Neural cell (in vitro differentiated cells): ENCODE measurements around the gene CYP2A6. TPM values are rescaled to one million over a fixed set of nuclear protein-coding genes. Genes with fewer than 3 reads are reported as not detected.
"Not testable (repeated sequence)": the region's sequence is repeated elsewhere in the genome, so short reads cannot be mapped to it uniquely, and the experiment has no call there.

Source experiments
- H2AFZ ChIP-seq: fragments of 200-600, 300-800 bp; sonication (generic), shearing (Covaris generic); 2 replicates; pipeline ENCODE4 v1.6.0; 2014; ENCODE audit warnings: low read depth, mild to moderate bottlenecking, antibody characterized with exemption, low read length, moderate library complexity
- H3F3A ChIP-seq: fragments of 200-600 bp; shearing (Covaris generic); 2 replicates; pipeline ENCODE4 v1.6.1; 2016; ENCODE audit warnings: mild to moderate bottlenecking, moderate library complexity, mixed read lengths, antibody characterized with exemption, low read length; ENCODE audit not compliant: insufficient read depth, poor library complexity, severe bottlenecking
- H3K27ac ChIP-seq: fragments of 200-600, 300-800 bp; sonication (generic), shearing (Covaris generic); 2 replicates; pipeline ENCODE4 v1.5.1; 2014; ENCODE audit warnings: mild to moderate bottlenecking, low read length, moderate library complexity
- H3K27me3 ChIP-seq: fragments of 300-800, 200-600 bp; sonication (generic), shearing (Covaris generic); 2 replicates; pipeline ENCODE4 v1.6.0; 2014; ENCODE audit warnings: mild to moderate bottlenecking, low read depth, low read length, moderate library complexity; ENCODE audit not compliant: insufficient read depth
- H3K36me3 ChIP-seq: fragments of 300-800, 200-600 bp; sonication (generic), shearing (Covaris generic); 2 replicates; pipeline ENCODE4 v1.5.1; 2014; ENCODE audit warnings: mild to moderate bottlenecking, antibody characterized with exemption, low read length, moderate library complexity; ENCODE audit not compliant: insufficient read depth
- H3K4me2 ChIP-seq: fragments of 300-800, 200-600 bp; sonication (generic), shearing (Covaris generic); 2 replicates; pipeline ENCODE4 v1.6.0; 2014; ENCODE audit warnings: mild to moderate bottlenecking, low read length
- H3K4me3 ChIP-seq: fragments of 300-800, 200-600 bp; sonication (generic), shearing (Covaris generic); 2 replicates; pipeline ENCODE4 v1.5.1; 2014; ENCODE audit warnings: mild to moderate bottlenecking, low read length, moderate library complexity
- H3K79me2 ChIP-seq: fragments of 200-600 bp; shearing (Covaris generic); replicated peaks from 2 replicates; pipeline ENCODE4 v1.6.0; 2014; ENCODE audit warnings: mild to moderate bottlenecking, low read length, moderate library complexity; ENCODE audit not compliant: insufficient read depth
- H3K9ac ChIP-seq: fragments of 300-800, 200-600 bp; sonication (generic), shearing (Covaris generic); 2 replicates; pipeline ENCODE4 v1.6.1; 2016; ENCODE audit warnings: mild to moderate bottlenecking, low read length, mixed read lengths
- H3K9me2 ChIP-seq: fragments of 200-600 bp; shearing (Covaris generic); 2 replicates; pipeline ENCODE4 v1.6.1; 2016; ENCODE audit warnings: mild to moderate bottlenecking, low read length, mixed read lengths; ENCODE audit not compliant: insufficient read depth
- H3K9me3 ChIP-seq: fragments of 200-600, 300-800 bp; sonication (generic), shearing (Covaris generic); 2 replicates; pipeline ENCODE4 v1.6.1; 2016; ENCODE audit warnings: mild to moderate bottlenecking, mixed run types, low read length, moderate library complexity, mixed read lengths
- H4K20me1 ChIP-seq: fragments of 200-600 bp; shearing (Covaris generic); 2 replicates; pipeline ENCODE4 v1.6.1; 2016; ENCODE audit warnings: mild to moderate bottlenecking, mixed run types; ENCODE audit not compliant: insufficient read depth
- CTCF ChIP-seq: fragments of 450-650 bp; IDR thresholded peaks from 2 replicates; pipeline ENCODE4 v1.5.1; 2014; ENCODE audit warnings: antibody characterized with exemption, mild to moderate bottlenecking, moderate library complexity; ENCODE audit not compliant: poor library complexity, severe bottlenecking
- EP300 ChIP-seq: fragments of 450-650 bp; conservative IDR thresholded peaks from 2 replicates; pipeline ENCODE4 v1.6.1; 2014; ENCODE audit warnings: antibody characterized with exemption, mild to moderate bottlenecking, moderate library complexity; ENCODE audit not compliant: poor library complexity, severe bottlenecking
- EZH2 ChIP-seq: fragments of 200-600, 300-800 bp; shearing (Covaris generic), sonication (generic); IDR thresholded peaks from 2 replicates; pipeline ENCODE4 v1.6.1; 2014; ENCODE audit warnings: antibody characterized with exemption, low read length, borderline replicate concordance, mild to moderate bottlenecking; ENCODE audit not compliant: insufficient read depth, poor library complexity, severe bottlenecking
- MXI1 ChIP-seq: fragments of 450-650 bp; conservative IDR thresholded peaks from 2 replicates; pipeline ENCODE4 v1.6.1; 2014; ENCODE audit warnings: antibody characterized with exemption, mild to moderate bottlenecking; ENCODE audit not compliant: poor library complexity, severe bottlenecking
- POLR2AphosphoS5 ChIP-seq: IDR thresholded peaks from 2 replicates; pipeline ENCODE4 v1.6.1; 2012
- RAD21 ChIP-seq: fragments of 450-650 bp; conservative IDR thresholded peaks from 2 replicates; pipeline ENCODE4 v1.6.1; 2014; ENCODE audit warnings: antibody characterized with exemption, mild to moderate bottlenecking, moderate library complexity
- SMC3 ChIP-seq: fragments of 450-650 bp; conservative IDR thresholded peaks from 2 replicates; pipeline ENCODE4 v1.6.1; 2014; ENCODE audit warnings: antibody characterized with exemption, mild to moderate bottlenecking, moderate library complexity; ENCODE audit not compliant: poor library complexity
- TAF1 ChIP-seq: IDR thresholded peaks from 2 replicates; pipeline ENCODE4 v1.6.1; 2012; ENCODE audit warnings: low read depth
- polyA plus RNA-seq: library from polyadenylated mRNA; depleted of rRNA; stranded (reverse); fragments of >200 nt; gene quantifications from 2 replicates; pipeline ENCODE4 v1.2.3, GENCODE V29; 2014
- TF ChIP-seq, protein P1 (sequence below): IDR thresholded peaks from 2 replicates; pipeline ENCODE4 v1.6.1; 2012; ENCODE audit warnings: borderline replicate concordance

The CYP2A6 gene
- polyA plus RNA-seq, 1 donor from 2014 or later = not detected

- Histone ChIP-seq H3F3A (no peaks in the 10 kb centered on the region), H3K36me3 (no peaks in the 10 kb centered on the region), H4K20me1 (no peaks in the 10 kb centered on the region), H3K27ac (no peak overlapping the region), H3K4me2 (no peak overlapping the region), H3K9ac (no peak overlapping the region), H3K79me2 (no peaks in the 10 kb centered on the region), H3K9me3 (no peaks in the 10 kb centered on the region), H3K9me2 (no peaks in the 10 kb centered on the region), H2AFZ (no peak overlapping the region), H3K27me3 (no peaks in the 10 kb centered on the region), H3K4me3 (no peak overlapping the region)
- TF ChIP-seq EP300 (no peak), RAD21 (no peak), MXI1 (no peak), CTCF (no peak), SMC3 (no peak), TAF1 (no peak), EZH2 (no peak), POLR2AphosphoS5 (no peak)
- TF ChIP-seq, protein P1, sequence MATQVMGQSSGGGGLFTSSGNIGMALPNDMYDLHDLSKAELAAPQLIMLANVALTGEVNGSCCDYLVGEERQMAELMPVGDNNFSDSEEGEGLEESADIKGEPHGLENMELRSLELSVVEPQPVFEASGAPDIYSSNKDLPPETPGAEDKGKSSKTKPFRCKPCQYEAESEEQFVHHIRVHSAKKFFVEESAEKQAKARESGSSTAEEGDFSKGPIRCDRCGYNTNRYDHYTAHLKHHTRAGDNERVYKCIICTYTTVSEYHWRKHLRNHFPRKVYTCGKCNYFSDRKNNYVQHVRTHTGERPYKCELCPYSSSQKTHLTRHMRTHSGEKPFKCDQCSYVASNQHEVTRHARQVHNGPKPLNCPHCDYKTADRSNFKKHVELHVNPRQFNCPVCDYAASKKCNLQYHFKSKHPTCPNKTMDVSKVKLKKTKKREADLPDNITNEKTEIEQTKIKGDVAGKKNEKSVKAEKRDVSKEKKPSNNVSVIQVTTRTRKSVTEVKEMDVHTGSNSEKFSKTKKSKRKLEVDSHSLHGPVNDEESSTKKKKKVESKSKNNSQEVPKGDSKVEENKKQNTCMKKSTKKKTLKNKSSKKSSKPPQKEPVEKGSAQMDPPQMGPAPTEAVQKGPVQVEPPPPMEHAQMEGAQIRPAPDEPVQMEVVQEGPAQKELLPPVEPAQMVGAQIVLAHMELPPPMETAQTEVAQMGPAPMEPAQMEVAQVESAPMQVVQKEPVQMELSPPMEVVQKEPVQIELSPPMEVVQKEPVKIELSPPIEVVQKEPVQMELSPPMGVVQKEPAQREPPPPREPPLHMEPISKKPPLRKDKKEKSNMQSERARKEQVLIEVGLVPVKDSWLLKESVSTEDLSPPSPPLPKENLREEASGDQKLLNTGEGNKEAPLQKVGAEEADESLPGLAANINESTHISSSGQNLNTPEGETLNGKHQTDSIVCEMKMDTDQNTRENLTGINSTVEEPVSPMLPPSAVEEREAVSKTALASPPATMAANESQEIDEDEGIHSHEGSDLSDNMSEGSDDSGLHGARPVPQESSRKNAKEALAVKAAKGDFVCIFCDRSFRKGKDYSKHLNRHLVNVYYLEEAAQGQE = no peak
Observed at GRCh38 chr19:40867701-40868100, 17.5 kb upstream of the CYP2A6 start.

- H3K4me2 ChIP-seq, H3K4me3 ChIP-seq, H3K27me3 ChIP-seq, H4K20me1 ChIP-seq, H2AFZ ChIP-seq, H3K9me2 ChIP-seq, H3K9ac ChIP-seq, H3F3A ChIP-seq, H3K27ac ChIP-seq, H3K36me3 ChIP-seq, H3K79me2 ChIP-seq, H3K9me3 ChIP-seq: not testable (repeated sequence)
Observed at GRCh38 chr19:40864739-40865496, 14.7 kb upstream of the CYP2A6 start.
